ENCODE measurements around the gene FCRL1. TPM values are rescaled to one million over a fixed set of nuclear protein-coding genes. Genes with fewer than 3 reads are reported as not detected.

The FCRL1 gene
- total and polyA plus RNA-seq, 2 of the 8 experiments (the other 6 are each of a cell fraction or from before 2014, with no cell fraction given) = not detected

GRCh38 chr1:157819215-157819614, 705 bp downstream of the FCRL1 start (continued):
- TF ChIP-seq MAX (IDR thresholded peaks at IDR 0.05) = no peak

All from H1 (cell line).